ENCODE results near the gene LIX1L.

LIX1L gene

GRCh38 chr1:145906954-145907753 is 50.7 kb downstream of the LIX1L start:
- no peak overlapping the region for H3K27ac ChIP-seq
- DNase-seq (ENCODE audit: low read depth, low spot score) = no peak

- H3K27ac ChIP-seq = no peak overlapping the region
- DNase-seq (ENCODE audit: low read depth, low spot score) = no peak
Observed at GRCh38 chr1:145901312-145902021, 56.4 kb downstream of the LIX1L start.

GRCh38 chr1:145898756-145899155 is 59.1 kb downstream of the LIX1L start:
- DNase-seq (ENCODE audit: low read depth, low spot score) = no peak
- H3K27ac ChIP-seq = no peak overlapping the region

GRCh38 chr1:145897969-145898368 is 59.8 kb downstream of the LIX1L start:
- DNase-seq (ENCODE audit: low read depth, low spot score) = no peak
- H3K27ac ChIP-seq = no peak overlapping the region

- no peak for DNase-seq (ENCODE audit: low read depth, low spot score)
- no peak overlapping the region for H3K27ac ChIP-seq
Observed at GRCh38 chr1:145895471-145895870, 62.3 kb downstream of the LIX1L start.

- H3K27ac ChIP-seq = no peak overlapping the region
- DNase-seq (ENCODE audit: low read depth, low spot score) = no peak
Observed at GRCh38 chr1:145893306-145894055, 64.3 kb downstream of the LIX1L start.

GRCh38 chr1:145892486-145893087 is 65.2 kb downstream of the LIX1L start:
- H3K27ac ChIP-seq = peak overlapping the region; percentile 86
- no peak for DNase-seq (ENCODE audit: low read depth, low spot score)

GRCh38 chr1:145891587-145892485 is 66.0 kb downstream of the LIX1L start:
- peak; percentile 91 for DNase-seq (ENCODE audit: low read depth, low spot score)
- H3K27ac ChIP-seq = peak overlapping the region; percentile 86

GRCh38 chr1:145891143-145891542 is 66.7 kb downstream of the LIX1L start:
- peak overlapping the region; percentile 86 for H3K27ac ChIP-seq
- DNase-seq (ENCODE audit: low read depth, low spot score) = peak; percentile 44

GRCh38 chr1:145889722-145890121 is 68.1 kb downstream of the LIX1L start:
- H3K27ac ChIP-seq = peak overlapping the region; percentile 86
- DNase-seq (ENCODE audit: low read depth, low spot score) = no peak

GRCh38 chr1:145887631-145888030 is 70.2 kb downstream of the LIX1L start:
- no peak for DNase-seq (ENCODE audit: low read depth, low spot score)
- no peak overlapping the region for H3K27ac ChIP-seq

- H3K27ac ChIP-seq = no peak overlapping the region
Observed at GRCh38 chr1:145886816-145887215, 71.0 kb downstream of the LIX1L start.

GRCh38 chr1:145886390-145886789 is 71.4 kb downstream of the LIX1L start:
- no peak overlapping the region for H3K27ac ChIP-seq
- DNase-seq (ENCODE audit: low read depth, low spot score) = no peak

More at GRCh38 chr1:145886816-145887215, 71.0 kb downstream of the LIX1L start:
- no peak for DNase-seq (ENCODE audit: low read depth, low spot score)

GRCh38 chr1:145885738-145886287 is 72.0 kb downstream of the LIX1L start, which contains the start of gene ANKRD35:
TSS of gene ANKRD35 (minus strand) at chr1:145885866. CDS start at chr1:145885758, 108 bp downstream.
- DNase-seq (ENCODE audit: low read depth, low spot score) = no peak

GRCh38 chr1:145884675-145885074 is 73.1 kb downstream of the LIX1L start:
- H3K27ac ChIP-seq = no peak overlapping the region
- DNase-seq (ENCODE audit: low read depth, low spot score) = no peak

More at GRCh38 chr1:145885738-145886287, 72.0 kb downstream of the LIX1L start, which contains the start of gene ANKRD35:
- no peak within 1 kb of the TSS for H3K27ac ChIP-seq
